ENCODE results near the gene PHF19. TPM values are rescaled to one million over a fixed set of nuclear protein-coding genes. Genes with fewer than 3 reads are reported as not detected.

PHF19 gene
- total RNA-seq, 4 donors from 2014 or later: 9.2 to 12.5 (median 10.8) TPM

GRCh38 chr9:120875954-120876841 lies 790 bp downstream of the PHF19 start:
- intact Hi-C loops (cut with DNase I; ENCODE audit: low total_unique reads): loop anchor here (2.0 kb wide), 1 partner anchor 61 kb away; no protein-coding TSS in a partner anchor

GRCh38 chr9:120875643-120875953 lies 1.4 kb downstream of the PHF19 start:
- in situ Hi-C loops (cut with MboI; ENCODE audit: low sequenced_read_pairs in 4 of 4): loop anchor here in 3 of 4 donors (10.0 kb wide), 1 partner anchor 59 kb away; no protein-coding TSS in a partner anchor
- Histone ChIP-seq H3K4me3 (peak overlapping the region in 3 of 4 donors; percentile 77 to 81 (median 79)), H3K36me3 (no peaks in the 10 kb centered on the region), H3K27ac (peak overlapping the region; percentile 74 to 87 (median 82)), H3K27me3 (peaks cover 0 to 9% (median 6%) of the 10 kb centered on the region in 3 donors), H3K9me3 (no peaks in the 10 kb centered on the region), H3K4me1 (peaks cover 6 to 9% of the 10 kb centered on the region in 2 donors)
- ATAC-seq: no peak
- DNase-seq: no peak
- TF ChIP-seq CTCF (IDR thresholded peaks at IDR 0.05 in 4 of 5, conservative IDR thresholded peaks at IDR 0.05 in 1 of 5) (no peak), POLR2A (IDR thresholded peaks at IDR 0.05) (no peak)
- intact Hi-C loops (cut with DNase I; ENCODE audit: low total_unique reads): no loop called here

More at GRCh38 chr9:120875954-120876841, 790 bp downstream of the PHF19 start:
- DNase-seq: peak; percentile 50 to 63
- in situ Hi-C loops (cut with MboI; ENCODE audit: low sequenced_read_pairs in 4 of 4): loop anchor here in 3 of 4 donors (10.0 kb wide), 1 partner anchor 59 kb away; no protein-coding TSS in a partner anchor
- peak; percentile 65 to 74 for ATAC-seq
- Histone ChIP-seq H3K4me1 (peaks cover 6 to 9% of the 10 kb centered on the region in 2 donors), H3K27me3 (peaks cover 0 to 9% (median 6%) of the 10 kb centered on the region in 3 donors), H3K4me3 (peak overlapping the region; percentile 77 to 81 (median 79)), H3K27ac (peak overlapping the region; percentile 74 to 87 (median 82)), H3K36me3 (no peaks in the 10 kb centered on the region), H3K9me3 (no peaks in the 10 kb centered on the region)
- TF ChIP-seq CTCF (IDR thresholded peaks at IDR 0.05 in 4 of 5, conservative IDR thresholded peaks at IDR 0.05 in 1 of 5) (no peak), POLR2A (IDR thresholded peaks at IDR 0.05) (peak; percentile 12 to 30)

GRCh38 chr9:120875195-120875565 lies 1.8 kb downstream of the PHF19 start:
- Histone ChIP-seq H3K27me3 (peaks cover 0 to 9% (median 6%) of the 10 kb centered on the region in 3 donors), H3K27ac (peak overlapping the region in 1 of 4 donors; percentile 81), H3K4me3 (no peak overlapping the region), H3K9me3 (no peaks in the 10 kb centered on the region), H3K36me3 (no peaks in the 10 kb centered on the region), H3K4me1 (peaks cover 6 to 9% of the 10 kb centered on the region in 2 donors)
- intact Hi-C loops (cut with DNase I; ENCODE audit: low total_unique reads): no loop called here
- in situ Hi-C loops (cut with MboI; ENCODE audit: low sequenced_read_pairs in 4 of 4): loop anchor here in 3 of 4 donors (10.0 kb wide), 1 partner anchor 60 kb away; no protein-coding TSS in a partner anchor
- DNase-seq (no peak), ATAC-seq (no peak)
- TF ChIP-seq CTCF (IDR thresholded peaks at IDR 0.05 in 4 of 5, conservative IDR thresholded peaks at IDR 0.05 in 1 of 5): no peak
- no peak for TF ChIP-seq POLR2A (IDR thresholded peaks at IDR 0.05)

- DNase-seq (no peak), ATAC-seq (no peak)
- Histone ChIP-seq H3K27me3 (peaks cover 0 to 7% (median 6%) of the 10 kb centered on the region in 3 donors), H3K4me1 (peaks cover 6 to 9% of the 10 kb centered on the region in 2 donors), H3K27ac (no peak overlapping the region), H3K9me3 (no peaks in the 10 kb centered on the region), H3K4me3 (no peak overlapping the region), H3K36me3 (no peaks in the 10 kb centered on the region)
- intact Hi-C loops (cut with DNase I; ENCODE audit: low total_unique reads): no loop called here
- in situ Hi-C loops (cut with MboI; ENCODE audit: low sequenced_read_pairs in 4 of 4): loop anchor here (5.0 to 25.0 kb wide), 3 partner anchors 60 to 188 kb away; partner anchors contain the start of genes C5 (in 1 of the 4) and CNTRL (in 1 of the 4)
- no peak for TF ChIP-seq CTCF (IDR thresholded peaks at IDR 0.05 in 4 of 5, conservative IDR thresholded peaks at IDR 0.05 in 1 of 5)
These were observed 2.5 kb downstream of the PHF19 start for GRCh38 chr9:120874226-120875194.
